ENCODE measurements around the gene DMXL2.

Gene DMXL2

DNA sequence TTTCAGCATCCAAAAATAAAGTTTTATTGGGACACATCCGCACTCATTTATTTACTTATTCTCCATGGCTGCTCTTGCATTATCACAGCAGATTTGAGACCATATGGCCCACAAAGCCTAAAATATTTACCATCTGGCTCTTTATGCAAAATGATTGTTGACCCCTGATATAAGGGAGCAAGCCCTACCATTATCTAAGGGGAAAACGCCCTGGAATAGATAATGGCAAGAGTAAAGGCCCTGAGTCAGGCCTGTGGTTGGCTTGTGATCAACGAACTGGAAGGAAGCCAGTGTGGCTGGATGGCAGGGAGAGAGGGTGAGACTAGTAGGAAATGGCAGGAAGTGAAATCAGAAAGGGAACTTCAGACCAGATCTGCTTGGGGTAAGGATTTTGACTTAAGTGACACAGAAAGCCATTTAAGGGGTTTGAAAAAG is 24.6 kb upstream of the DMXL2 start:
- no peak for ATAC-seq
- no peak overlapping the region for H3K4me3 Mint-ChIP-seq
- no peaks in the 10 kb centered on the region for H3K36me3 Mint-ChIP-seq (ENCODE audit: low read depth)
- H3K9me3 Mint-ChIP-seq = no peaks in the 10 kb centered on the region
- no peak for DNase-seq
- no peak overlapping the region for H3K27ac Mint-ChIP-seq
- H3K27me3 Mint-ChIP-seq = no peaks in the 10 kb centered on the region
- H3K4me1 Mint-ChIP-seq = no peaks in the 10 kb centered on the region

DNA sequence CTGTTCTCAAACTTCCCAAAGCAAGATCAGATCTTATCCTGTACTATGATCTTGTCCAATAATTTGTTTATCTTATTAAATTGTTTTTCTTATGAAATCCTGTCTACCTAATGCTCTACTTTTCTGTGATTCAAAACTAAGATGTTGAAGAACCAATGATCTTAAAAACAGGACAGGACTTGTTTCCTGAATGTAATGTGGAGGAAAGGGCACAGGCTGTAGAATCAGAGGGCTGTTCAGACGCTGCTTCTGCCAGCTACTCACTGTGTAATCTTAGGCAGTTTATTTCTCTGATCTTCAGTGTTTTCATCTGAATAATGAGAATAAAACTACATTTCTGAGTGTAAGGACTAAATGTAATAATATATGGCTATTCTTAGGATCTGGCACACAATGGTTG is 20.1 kb upstream of the DMXL2 start:
- peaks cover 3% of the 10 kb centered on the region for H3K27me3 Mint-ChIP-seq
- no peak overlapping the region for H3K4me3 Mint-ChIP-seq
- no peaks in the 10 kb centered on the region for H3K36me3 Mint-ChIP-seq (ENCODE audit: low read depth)
- ATAC-seq (no peak), DNase-seq (no peak)
- no peak overlapping the region for H3K27ac Mint-ChIP-seq
- no peaks in the 10 kb centered on the region for H3K9me3 Mint-ChIP-seq
- H3K4me1 Mint-ChIP-seq = no peaks in the 10 kb centered on the region

GRCh38 chr15:51641490-51642130 is 19.0 kb upstream of the DMXL2 start:
- H3K4me3 Mint-ChIP-seq = no peak overlapping the region
- no peaks in the 10 kb centered on the region for H3K36me3 Mint-ChIP-seq (ENCODE audit: low read depth)
- DNase-seq (no peak), ATAC-seq (no peak)
- H3K27ac Mint-ChIP-seq = no peak overlapping the region
- peaks cover 3% of the 10 kb centered on the region for H3K27me3 Mint-ChIP-seq
- H3K4me1 Mint-ChIP-seq = no peaks in the 10 kb centered on the region
- H3K9me3 Mint-ChIP-seq = no peaks in the 10 kb centered on the region

- no peak overlapping the region for H3K27ac Mint-ChIP-seq
- peak; percentile 46 for ATAC-seq
- H3K27me3 Mint-ChIP-seq = peaks cover 3% of the 10 kb centered on the region
- no peaks in the 10 kb centered on the region for H3K36me3 Mint-ChIP-seq (ENCODE audit: low read depth)
- no peaks in the 10 kb centered on the region for H3K9me3 Mint-ChIP-seq
- peaks cover 6% of the 10 kb centered on the region for H3K4me1 Mint-ChIP-seq
- no peak overlapping the region for H3K4me3 Mint-ChIP-seq
- DNase-seq = no peak
Observed at GRCh38 chr15:51634591-51635198, 12.1 kb upstream of the DMXL2 start.

- H3K9me3 Mint-ChIP-seq = no peaks in the 10 kb centered on the region
- peaks cover 5% of the 10 kb centered on the region for H3K4me1 Mint-ChIP-seq
- no peak for ATAC-seq
- peaks cover 3% of the 10 kb centered on the region for H3K27me3 Mint-ChIP-seq
- DNase-seq = no peak
- H3K4me3 Mint-ChIP-seq = no peak overlapping the region
- H3K36me3 Mint-ChIP-seq (ENCODE audit: low read depth) = no peaks in the 10 kb centered on the region
- H3K27ac Mint-ChIP-seq = no peak overlapping the region
Observed at GRCh38 chr15:51629612-51630011, 7.0 kb upstream of the DMXL2 start.

GRCh38 chr15:51625236-51625635 is 2.7 kb upstream of the DMXL2 start:
- no peak overlapping the region for H3K4me3 Mint-ChIP-seq

GRCh38 chr15:51624022-51624421 is 1.5 kb upstream of the DMXL2 start:
- no peak for ATAC-seq
- H3K9me3 Mint-ChIP-seq = no peaks in the 10 kb centered on the region
- H3K4me3 Mint-ChIP-seq = no peak overlapping the region
- H3K4me1 Mint-ChIP-seq = peaks cover 15% of the 10 kb centered on the region
- no peak for DNase-seq
- peaks cover 13% of the 10 kb centered on the region for H3K27me3 Mint-ChIP-seq
- no peak overlapping the region for H3K27ac Mint-ChIP-seq
- H3K36me3 Mint-ChIP-seq (ENCODE audit: low read depth) = no peaks in the 10 kb centered on the region

More at GRCh38 chr15:51625236-51625635, 2.7 kb upstream of the DMXL2 start:
- peaks cover 10% of the 10 kb centered on the region for H3K27me3 Mint-ChIP-seq
- ATAC-seq (no peak), DNase-seq (no peak)
- H3K36me3 Mint-ChIP-seq (ENCODE audit: low read depth) = no peaks in the 10 kb centered on the region
- H3K9me3 Mint-ChIP-seq = no peaks in the 10 kb centered on the region
- H3K27ac Mint-ChIP-seq = no peak overlapping the region
- H3K4me1 Mint-ChIP-seq = peaks cover 15% of the 10 kb centered on the region

DNA sequence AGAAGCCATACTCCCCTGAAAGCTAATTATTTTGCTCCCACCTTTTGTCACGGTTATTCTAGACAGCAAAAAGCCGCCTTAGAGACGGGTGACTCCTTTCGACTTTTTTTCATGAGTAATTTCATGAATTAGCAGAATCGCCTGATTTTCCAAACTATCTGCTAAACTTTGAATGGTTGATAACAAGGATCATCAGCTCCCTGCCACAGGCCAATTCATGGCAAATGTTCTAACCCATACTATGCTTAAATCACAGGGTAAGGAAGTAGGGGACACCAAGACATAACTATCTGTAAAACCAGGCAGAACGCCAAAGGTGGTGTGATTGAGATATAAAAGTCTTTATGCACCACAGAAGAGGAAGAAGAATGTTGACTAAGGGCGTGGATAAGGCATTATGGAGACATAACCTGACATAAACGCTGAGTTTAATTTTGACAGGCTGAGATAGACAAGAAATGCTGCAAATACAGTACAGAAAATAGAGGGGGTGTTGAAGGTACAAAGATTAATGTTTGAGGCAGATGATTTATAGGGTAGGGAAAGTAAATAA is 891 bp upstream of the DMXL2 start:
- ATAC-seq = no peak
- Mint-ChIP-seq H3K4me1 (peaks cover 15% of the 10 kb centered on the region), H3K27ac (peak overlapping the region; percentile 55), H3K9me3 (no peaks in the 10 kb centered on the region), H3K27me3 (peaks cover 13% of the 10 kb centered on the region), H3K4me3 (peak overlapping the region; percentile 81), H3K36me3 (ENCODE audit: low read depth) (no peaks in the 10 kb centered on the region)
- DNase-seq = no peak

DNA sequence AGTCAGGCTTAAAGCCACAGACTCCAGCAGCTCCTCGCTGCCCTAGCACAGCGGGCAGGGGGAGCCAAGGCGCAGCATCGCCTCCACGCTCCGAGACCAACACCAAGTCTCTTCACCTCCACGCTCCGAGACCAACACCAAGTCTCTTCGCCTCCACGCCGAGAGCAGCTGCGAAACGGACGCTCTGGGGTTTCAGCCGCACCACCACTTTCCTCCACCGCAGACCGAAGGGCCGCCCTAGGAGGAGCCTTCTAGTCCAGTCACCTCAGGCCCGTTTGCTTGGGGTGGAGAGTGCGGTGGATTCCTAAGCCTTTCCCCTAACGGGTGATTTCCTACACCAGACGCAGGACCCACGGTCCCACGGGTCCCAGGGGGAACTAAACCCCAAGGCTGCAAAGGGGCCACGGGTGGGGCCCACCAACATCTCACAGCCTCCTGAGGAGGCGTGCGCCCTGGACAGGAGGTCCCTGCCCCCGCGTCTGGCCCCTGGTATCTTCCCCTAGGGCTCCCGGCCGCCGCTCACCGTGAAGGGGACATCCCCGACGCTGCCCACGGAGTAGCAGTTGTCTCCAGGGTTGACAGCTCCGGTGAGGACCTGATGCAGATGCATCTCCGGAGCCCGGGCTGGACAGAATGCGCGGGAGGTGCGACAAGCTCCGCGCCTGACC is 501 bp downstream of the DMXL2 start:
- peak; percentile 45 for DNase-seq
- Mint-ChIP-seq H3K36me3 (ENCODE audit: low read depth) (no peaks in the 10 kb centered on the region), H3K4me3 (peak overlapping the region; percentile 81), H3K4me1 (peaks cover 15% of the 10 kb centered on the region), H3K9me3 (no peaks in the 10 kb centered on the region), H3K27me3 (peaks cover 13% of the 10 kb centered on the region), H3K27ac (peak overlapping the region; percentile 55)
- ATAC-seq = peak; percentile 81

- peaks cover 15% of the 10 kb centered on the region for H3K4me1 Mint-ChIP-seq
- H3K4me3 Mint-ChIP-seq = peak overlapping the region; percentile 81
- ATAC-seq (no peak), DNase-seq (no peak)
- no peaks in the 10 kb centered on the region for H3K36me3 Mint-ChIP-seq (ENCODE audit: low read depth)
- H3K27ac Mint-ChIP-seq = no peak overlapping the region
- no peaks in the 10 kb centered on the region for H3K9me3 Mint-ChIP-seq
- peaks cover 13% of the 10 kb centered on the region for H3K27me3 Mint-ChIP-seq
Observed at GRCh38 chr15:51621155-51621765, 1.3 kb downstream of the DMXL2 start.

DNA sequence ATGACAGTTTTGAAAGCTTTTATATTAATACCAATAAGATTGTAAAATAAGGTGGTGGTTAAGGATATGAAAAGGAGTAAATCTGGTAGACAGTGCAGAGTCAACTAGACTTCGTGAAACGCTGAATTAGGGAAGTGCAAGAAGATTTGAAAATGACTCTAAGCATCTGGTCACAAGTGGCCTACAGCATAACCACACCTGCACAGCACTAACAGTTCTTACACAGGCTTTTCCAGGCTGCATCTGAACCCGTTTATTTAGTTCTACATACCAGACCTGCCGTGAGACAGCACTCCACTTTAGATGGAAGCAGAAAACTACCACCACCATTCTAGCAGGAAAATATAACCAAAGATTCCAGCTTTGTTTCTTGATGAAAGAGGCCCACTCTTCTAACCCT is 1.9 kb downstream of the DMXL2 start:
- Mint-ChIP-seq H3K9me3 (no peaks in the 10 kb centered on the region), H3K4me1 (peaks cover 15% of the 10 kb centered on the region), H3K36me3 (ENCODE audit: low read depth) (no peaks in the 10 kb centered on the region), H3K27ac (no peak overlapping the region), H3K27me3 (peaks cover 12% of the 10 kb centered on the region), H3K4me3 (peak overlapping the region; percentile 22)
- ATAC-seq = no peak
- no peak for DNase-seq

GRCh38 chr15:51620122-51620521 is 2.4 kb downstream of the DMXL2 start:
- H3K9me3 Mint-ChIP-seq = no peaks in the 10 kb centered on the region
- H3K4me3 Mint-ChIP-seq = no peak overlapping the region
- DNase-seq = no peak
- no peak overlapping the region for H3K27ac Mint-ChIP-seq
- H3K4me1 Mint-ChIP-seq = peaks cover 14% of the 10 kb centered on the region
- no peaks in the 10 kb centered on the region for H3K36me3 Mint-ChIP-seq (ENCODE audit: low read depth)
- ATAC-seq = no peak
- H3K27me3 Mint-ChIP-seq = peaks cover 11% of the 10 kb centered on the region

DNA sequence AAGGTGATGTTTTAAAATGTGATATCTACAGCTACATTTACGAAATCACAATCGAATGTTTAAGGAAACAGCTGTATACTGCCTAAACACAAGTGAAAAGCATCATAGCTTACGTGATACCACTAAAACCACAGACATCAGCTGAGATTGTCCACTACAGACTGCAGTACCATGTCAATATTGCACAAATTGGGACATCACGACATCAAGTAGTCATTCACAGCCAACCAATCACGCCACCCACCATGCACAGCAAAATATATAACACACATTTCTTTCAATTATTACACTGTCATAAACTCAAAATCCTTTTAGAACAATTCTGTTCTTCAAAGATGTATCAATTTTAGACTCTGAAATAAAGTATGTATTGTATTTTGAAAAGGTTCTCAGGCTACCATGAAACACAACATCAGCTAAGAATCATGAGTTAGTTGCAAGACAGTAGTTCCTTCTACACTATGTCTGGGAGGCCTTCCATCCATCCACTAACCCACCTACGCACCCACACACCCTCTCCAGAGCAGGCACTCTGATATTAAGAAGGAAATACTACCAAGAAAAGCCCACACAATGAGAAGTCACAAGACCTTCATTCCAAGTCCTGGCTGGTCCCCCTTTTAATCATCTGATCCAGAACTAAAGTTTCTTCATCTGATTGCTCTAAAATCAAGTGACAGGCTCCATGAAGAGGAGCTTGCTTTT is 3.1 kb downstream of the DMXL2 start:
- Mint-ChIP-seq H3K27me3 (peaks cover 11% of the 10 kb centered on the region), H3K36me3 (ENCODE audit: low read depth) (no peaks in the 10 kb centered on the region), H3K9me3 (no peaks in the 10 kb centered on the region), H3K4me3 (no peak overlapping the region), H3K27ac (no peak overlapping the region), H3K4me1 (peaks cover 13% of the 10 kb centered on the region)
- ATAC-seq (no peak), DNase-seq (no peak)

- H3K9me3 Mint-ChIP-seq = peaks cover 5% of the 10 kb centered on the region
- no peak for ATAC-seq
- H3K27me3 Mint-ChIP-seq = peaks cover 3% of the 10 kb centered on the region
- H3K4me3 Mint-ChIP-seq = no peak overlapping the region
- no peak overlapping the region for H3K27ac Mint-ChIP-seq
- H3K4me1 Mint-ChIP-seq = peaks cover 8% of the 10 kb centered on the region
- H3K36me3 Mint-ChIP-seq (ENCODE audit: low read depth) = no peaks in the 10 kb centered on the region
- DNase-seq = no peak
Observed at GRCh38 chr15:51617886-51618285, 4.7 kb downstream of the DMXL2 start.
